Karpas-422 (cell line): ENCODE measurements around the gene NT5C3B. TPM values are rescaled to one million over a fixed set of nuclear protein-coding genes. Genes with fewer than 3 reads are reported as not detected.
A peak's percentile ranks its signal among the peaks of the same experiment; 100 is the strongest.

Experiments
- DNase-seq: peaks from one replicate; pipeline ENCODE4 v3.0.0-alpha.2; 2015
- H2AFZ ChIP-seq: fragments of 200-600 bp; sonication (generic); 2 replicates; pipeline ENCODE4 v1.6.1; 2014; ENCODE audit warnings: antibody characterized with exemption, low read length, mixed read lengths
- H3K27ac ChIP-seq: fragments of 200-600 bp; sonication (generic); 2 replicates; pipeline ENCODE4 v1.5.1; 2014; ENCODE audit warnings: mild to moderate bottlenecking, low read length, moderate library complexity
- H3K27me3 ChIP-seq: fragments of 200-600 bp; sonication (generic); 2 replicates; pipeline ENCODE4 v1.6.1; 2014; ENCODE audit warnings: low read length, mixed read lengths
- H3K36me3 ChIP-seq: fragments of 200-600 bp; sonication (generic); 2 replicates; pipeline ENCODE4 v1.6.1; 2014; ENCODE audit warnings: low read length, mixed read lengths; ENCODE audit not compliant: insufficient read depth
- H3K4me1 ChIP-seq: fragments of 200-600 bp; sonication (generic); 2 replicates; pipeline ENCODE4 v1.6.1; 2014; ENCODE audit warnings: mild to moderate bottlenecking, low read length, mixed read lengths
- H3K4me2 ChIP-seq: fragments of 200-600 bp; sonication (generic); 2 replicates; pipeline ENCODE4 v1.6.1; 2014; ENCODE audit warnings: low read length, low read depth, mild to moderate bottlenecking; ENCODE audit not compliant: poor library complexity, severe bottlenecking
- H3K4me3 ChIP-seq: fragments of 200-600 bp; sonication (generic); 2 replicates; pipeline ENCODE4 v1.5.1; 2014; ENCODE audit warnings: mild to moderate bottlenecking, antibody characterized with exemption, low read length, mixed read lengths
- H3K79me2 ChIP-seq: fragments of 200-600 bp; sonication (generic); 2 replicates; pipeline ENCODE4 v1.6.1; 2014; ENCODE audit warnings: mild to moderate bottlenecking, low read length, mixed read lengths
- H3K9ac ChIP-seq: fragments of 200-600 bp; sonication (generic); 2 replicates; pipeline ENCODE4 v1.6.0; 2014; ENCODE audit warnings: low read length
- H3K9me2 ChIP-seq: fragments of 200-600 bp; sonication (generic), shearing (Covaris generic); replicated peaks from 2 replicates; pipeline ENCODE4 v1.6.0; 2014; ENCODE audit warnings: mild to moderate bottlenecking, low read length, moderate library complexity; ENCODE audit not compliant: insufficient read depth
- H3K9me3 ChIP-seq: fragments of 300-700, 200-600 bp; sonication (generic); 2 replicates; pipeline ENCODE4 v1.6.1; 2014; ENCODE audit warnings: low read length, mixed read lengths
- H4K20me1 ChIP-seq: fragments of 200-600 bp; sonication (generic); 2 replicates; pipeline ENCODE4 v1.6.1; 2014; ENCODE audit warnings: mild to moderate bottlenecking, antibody characterized with exemption, low read length, low read depth; ENCODE audit not compliant: insufficient read depth
- total RNA-seq: library from RNA; depleted of rRNA; stranded (reverse); fragments of >200 nt; shearing (Covaris generic); gene quantifications from 2 replicates; pipeline ENCODE4 v1.2.3, GENCODE V29; 2014; ENCODE audit warnings: low replicate concordance

The NT5C3B gene
- total RNA-seq, 1 experiment from 2014 or later = 10.5 TPM

DNA sequence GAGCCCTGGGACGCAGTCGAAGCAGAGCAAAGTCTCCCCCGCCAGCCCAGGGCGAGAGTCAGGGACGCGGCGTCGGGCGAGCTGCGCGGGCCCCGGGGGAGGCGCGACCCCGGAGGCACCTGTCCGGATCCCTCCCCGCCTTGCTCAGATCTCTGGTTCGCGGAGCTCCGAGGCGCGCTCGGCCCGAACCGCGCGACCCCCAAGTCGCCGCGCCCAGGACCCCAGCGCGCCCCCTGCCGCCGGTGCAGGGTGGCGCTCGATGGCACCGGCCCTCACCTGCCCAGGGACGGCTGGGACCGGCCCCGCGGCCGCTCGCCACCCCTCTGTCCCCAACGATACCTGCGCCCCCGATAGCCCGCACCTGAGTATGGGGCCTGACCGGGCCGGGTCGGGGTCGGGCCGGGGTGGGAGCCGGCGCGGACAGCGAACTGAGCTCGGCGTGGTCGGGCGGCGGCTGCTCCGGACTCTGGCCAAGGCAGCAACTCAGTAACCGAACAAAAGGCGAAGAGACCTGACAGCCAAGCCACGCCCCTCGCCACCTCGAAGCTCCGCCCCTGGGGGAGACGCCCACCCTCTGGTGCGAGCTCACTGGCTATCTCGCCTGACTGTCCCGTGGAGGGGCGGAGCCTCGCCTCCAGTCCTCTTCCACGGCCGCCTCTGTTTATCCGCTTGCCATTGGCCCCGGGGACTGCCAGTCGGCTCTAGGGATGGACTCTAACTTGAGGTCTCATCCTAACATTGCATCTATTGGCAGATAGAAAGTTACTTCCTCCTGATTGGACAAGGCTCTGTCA, 49.6 kb downstream of the NT5C3B start, which contains the start of gene JUP:
TSS of gene JUP (minus strand) at position 485 of the 794 bp plus-strand sequence. CDS start 14,857 bp downstream, outside the sequence.
- Histone ChIP-seq H3K9ac (no peak within 1 kb of the TSS), H3K79me2 (no peaks in the 10 kb centered on the region), H3K4me3 (no peak within 1 kb of the TSS), H3K27ac (no peak within 1 kb of the TSS), H4K20me1 (no peaks in the 10 kb centered on the region), H3K27me3 (no peaks in the 10 kb centered on the region), H3K36me3 (no peaks in the 10 kb centered on the region), H3K4me2 (no peak within 1 kb of the TSS), H3K9me2 (no peaks in the 10 kb centered on the region), H3K4me1 (no peaks in the 10 kb centered on the region), H2AFZ (no peak within 1 kb of the TSS), H3K9me3 (no peaks in the 10 kb centered on the region)
- DNase-seq = peak; percentile 92

DNA sequence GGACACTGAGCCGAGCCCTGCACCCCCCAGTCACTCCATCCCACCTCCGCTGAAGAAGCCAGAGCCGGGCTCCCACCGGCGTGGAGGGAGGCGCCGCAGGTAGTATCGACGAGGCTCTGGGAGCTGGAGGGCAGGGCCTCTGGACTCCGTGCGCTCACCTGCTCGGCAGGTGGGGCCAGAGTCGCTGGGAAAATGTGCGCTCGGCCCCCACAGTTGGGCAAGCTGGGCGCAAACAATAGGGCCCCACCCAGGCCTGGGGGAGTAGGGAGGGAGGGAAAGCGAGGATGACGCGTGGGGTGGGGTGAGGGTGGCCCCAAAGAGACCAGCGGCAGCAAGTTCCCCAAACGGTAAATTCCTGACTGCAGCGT, 50.2 kb downstream of the NT5C3B start:
- Histone ChIP-seq H4K20me1 (no peaks in the 10 kb centered on the region), H3K9me2 (no peaks in the 10 kb centered on the region), H3K4me1 (no peaks in the 10 kb centered on the region), H3K36me3 (no peaks in the 10 kb centered on the region), H3K9me3 (no peaks in the 10 kb centered on the region), H3K9ac (no peak overlapping the region), H3K27me3 (no peaks in the 10 kb centered on the region), H3K79me2 (no peaks in the 10 kb centered on the region), H3K4me2 (no peak overlapping the region), H3K4me3 (no peak overlapping the region), H3K27ac (no peak overlapping the region), H2AFZ (no peak overlapping the region)
- no peak for DNase-seq

- H3K36me3 ChIP-seq = no peaks in the 10 kb centered on the region
- H3K9ac ChIP-seq = no peak overlapping the region
- H4K20me1 ChIP-seq = no peaks in the 10 kb centered on the region
- H3K9me2 ChIP-seq = no peaks in the 10 kb centered on the region
- H3K27me3 ChIP-seq = no peaks in the 10 kb centered on the region
- no peaks in the 10 kb centered on the region for H3K9me3 ChIP-seq
- no peak overlapping the region for H2AFZ ChIP-seq
- no peak overlapping the region for H3K4me2 ChIP-seq
- H3K4me1 ChIP-seq = no peaks in the 10 kb centered on the region
- no peak overlapping the region for H3K4me3 ChIP-seq
- H3K79me2 ChIP-seq = no peaks in the 10 kb centered on the region
- DNase-seq = no peak
- H3K27ac ChIP-seq = no peak overlapping the region
Measured at GRCh38 chr17:41785091-41785858, 50.8 kb downstream of the NT5C3B start.

DNA sequence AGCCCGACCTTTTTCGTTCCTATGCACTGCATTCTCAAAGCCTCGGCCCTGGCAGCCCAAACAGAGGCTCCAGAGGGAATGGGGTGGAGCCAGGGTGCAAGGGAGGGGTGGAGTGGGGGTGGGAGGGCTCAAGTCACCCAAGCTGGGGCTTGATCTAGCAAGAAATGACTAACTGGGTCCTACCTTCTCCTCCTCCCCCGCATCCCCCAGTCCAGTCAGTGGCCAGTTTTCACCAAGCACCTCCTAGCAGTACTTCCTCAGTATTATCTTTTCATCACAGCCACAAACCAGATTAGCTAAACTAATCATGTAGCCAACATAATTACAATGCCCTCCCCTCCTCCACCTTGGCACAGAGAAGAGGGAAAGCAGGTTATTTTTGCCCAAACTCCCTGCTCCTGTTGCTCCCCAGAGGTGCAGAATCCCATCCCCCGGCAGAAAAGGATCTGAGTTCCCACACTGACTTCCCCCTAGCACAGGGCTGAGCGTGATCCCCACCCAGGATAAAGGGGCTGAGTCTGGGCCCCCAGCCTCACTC, 51.8 kb downstream of the NT5C3B start:
- no peak overlapping the region for H3K9ac ChIP-seq
- no peaks in the 10 kb centered on the region for H3K9me2 ChIP-seq
- no peak overlapping the region for H3K4me3 ChIP-seq
- no peak overlapping the region for H3K4me2 ChIP-seq
- H3K36me3 ChIP-seq = no peaks in the 10 kb centered on the region
- H2AFZ ChIP-seq = no peak overlapping the region
- no peaks in the 10 kb centered on the region for H3K27me3 ChIP-seq
- H3K79me2 ChIP-seq = no peaks in the 10 kb centered on the region
- H3K27ac ChIP-seq = no peak overlapping the region
- DNase-seq = no peak
- no peaks in the 10 kb centered on the region for H3K9me3 ChIP-seq
- H4K20me1 ChIP-seq = no peaks in the 10 kb centered on the region
- H3K4me1 ChIP-seq = no peaks in the 10 kb centered on the region

DNA sequence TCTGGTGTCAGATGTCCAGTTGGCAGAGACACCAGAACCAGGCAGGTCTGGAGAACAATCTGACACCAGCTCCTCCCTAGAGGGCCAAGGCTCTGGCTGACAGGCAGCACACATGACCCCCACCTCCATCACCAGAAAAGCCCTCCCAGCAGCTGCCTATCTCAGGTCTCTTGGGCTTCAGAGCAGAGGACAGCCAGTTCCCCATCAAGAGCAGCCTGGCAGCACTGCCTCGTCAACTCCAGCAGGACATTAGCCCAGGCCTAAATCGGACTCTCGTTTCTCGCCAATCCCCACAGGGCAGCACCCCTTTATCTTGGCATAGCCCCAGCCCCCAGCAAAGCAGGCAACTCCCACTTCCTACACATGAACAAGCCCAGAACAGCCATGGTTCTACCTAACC, 53.9 kb downstream of the NT5C3B start:
- no peaks in the 10 kb centered on the region for H3K79me2 ChIP-seq
- no peak overlapping the region for H3K9ac ChIP-seq
- no peak for DNase-seq
- H3K27ac ChIP-seq = no peak overlapping the region
- H3K9me3 ChIP-seq = no peaks in the 10 kb centered on the region
- no peak overlapping the region for H3K4me2 ChIP-seq
- no peaks in the 10 kb centered on the region for H3K4me1 ChIP-seq
- no peaks in the 10 kb centered on the region for H3K36me3 ChIP-seq
- no peak overlapping the region for H3K4me3 ChIP-seq
- H4K20me1 ChIP-seq = no peaks in the 10 kb centered on the region
- no peaks in the 10 kb centered on the region for H3K9me2 ChIP-seq
- H2AFZ ChIP-seq = no peak overlapping the region
- no peaks in the 10 kb centered on the region for H3K27me3 ChIP-seq

- H3K27ac ChIP-seq = no peak overlapping the region
- H3K4me2 ChIP-seq = no peak overlapping the region
Measured at GRCh38 chr17:41781404-41782110, 54.5 kb downstream of the NT5C3B start.

DNA sequence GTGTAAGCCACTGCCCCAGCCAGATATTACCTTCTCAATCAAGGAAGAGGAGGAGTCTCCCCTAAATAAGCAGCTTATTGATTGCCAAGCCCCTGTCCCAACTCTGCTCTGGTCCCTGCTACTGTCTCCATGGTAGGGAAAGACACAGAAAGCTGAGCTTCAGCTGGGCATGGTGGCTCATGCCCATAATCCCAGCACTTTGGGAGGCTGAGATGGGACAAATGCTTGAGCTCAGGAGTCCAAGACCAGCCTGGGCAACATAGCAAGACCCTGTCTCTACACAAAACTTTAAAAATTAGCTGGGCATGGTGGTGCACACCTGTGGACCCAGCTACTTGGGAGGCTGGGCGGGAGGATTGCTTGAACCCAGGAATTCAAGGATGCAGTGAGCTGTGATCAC, 56.1 kb downstream of the NT5C3B start:
- H4K20me1 ChIP-seq = no peaks in the 10 kb centered on the region
- no peaks in the 10 kb centered on the region for H3K27me3 ChIP-seq
- DNase-seq = no peak
- no peaks in the 10 kb centered on the region for H3K79me2 ChIP-seq
- no peaks in the 10 kb centered on the region for H3K36me3 ChIP-seq
- no peak overlapping the region for H3K4me2 ChIP-seq
- no peak overlapping the region for H3K4me3 ChIP-seq
- H3K9ac ChIP-seq = no peak overlapping the region
- no peaks in the 10 kb centered on the region for H3K9me3 ChIP-seq
- no peaks in the 10 kb centered on the region for H3K9me2 ChIP-seq
- H2AFZ ChIP-seq = no peak overlapping the region
- no peaks in the 10 kb centered on the region for H3K4me1 ChIP-seq
- H3K27ac ChIP-seq = no peak overlapping the region

More at GRCh38 chr17:41781404-41782110, 54.5 kb downstream of the NT5C3B start:
- H3K79me2 ChIP-seq = no peaks in the 10 kb centered on the region
- H3K4me3 ChIP-seq = no peak overlapping the region
- no peaks in the 10 kb centered on the region for H4K20me1 ChIP-seq
- H3K9ac ChIP-seq = no peak overlapping the region
- no peaks in the 10 kb centered on the region for H3K9me2 ChIP-seq
- H3K9me3 ChIP-seq = no peaks in the 10 kb centered on the region
- no peaks in the 10 kb centered on the region for H3K27me3 ChIP-seq
- no peaks in the 10 kb centered on the region for H3K4me1 ChIP-seq
- no peak overlapping the region for H2AFZ ChIP-seq
- H3K36me3 ChIP-seq = no peaks in the 10 kb centered on the region
- DNase-seq = no peak
